ENCODE measurements around the gene KLHL5.

DNA sequence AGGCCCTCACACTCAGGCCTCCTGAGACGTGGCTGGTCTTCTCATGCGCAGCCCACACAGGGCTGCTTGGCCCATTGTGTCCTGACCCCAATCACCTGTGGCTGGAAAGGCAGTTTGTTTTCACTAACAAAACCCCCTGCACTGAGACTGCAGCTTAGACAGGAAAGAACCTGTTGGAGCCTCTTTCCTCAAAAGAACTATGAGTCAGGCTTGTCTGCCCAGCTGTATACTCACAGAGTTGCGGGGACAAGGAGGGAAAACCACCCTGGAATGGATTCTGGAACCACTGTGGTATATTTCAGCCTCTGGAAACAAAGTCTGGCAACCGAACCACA is 24.6 kb upstream of the KLHL5 start:
- TF ChIP-seq EP300 (IDR thresholded peaks at IDR 0.05) (no peak), CTCF (IDR thresholded peaks at IDR 0.05) (no peak)
